Cardiac fibroblast (primary cell): Measurements from ENCODE around the gene RGS7.
A peak's percentile ranks its signal among the peaks of the same experiment; 100 is the strongest.
"Not testable (repeated sequence)": the region's sequence is repeated elsewhere in the genome, so short reads cannot be mapped to it uniquely, and the experiment has no call there.

Experiments
- DNase-seq, 2 donors: peaks; one replicate each; pipeline versions ENCODE4 v3.0.0 to v3.0.0-alpha.2; 2010; ENCODE audit warnings: low read depth in 2 of 2
- H3K4me3 ChIP-seq, 2 donors: replicated peaks in 1 of 2; 1 replicate in 1 of 2; 2 replicates in 1 of 2; pipeline ENCODE4 v1.5.1; 2011; ENCODE audit warnings: low read depth in 2 of 2, low read length in 2 of 2, mild to moderate bottlenecking in 2 of 2, moderate library complexity in 1 of 2
- CTCF ChIP-seq: IDR thresholded peaks from one replicate; pipeline ENCODE4 v1.5.1; 2011; ENCODE audit warnings: low read depth, mild to moderate bottlenecking, low read length, inconsistent platforms

Gene RGS7

GRCh38 chr1:241235256-241235897 is 121.6 kb downstream of the RGS7 start:
- no peak for TF ChIP-seq CTCF
- H3K4me3 ChIP-seq, result no peak overlapping the region
- peak in 1 of 2 donors; percentile 30 for DNase-seq

- TF ChIP-seq CTCF, result no peak
- H3K4me3 ChIP-seq, result no peak overlapping the region
Observed at GRCh38 chr1:241229711-241230110, 127.3 kb downstream of the RGS7 start.

GRCh38 chr1:241229216-241229615 is 127.8 kb downstream of the RGS7 start:
- no peak overlapping the region for H3K4me3 ChIP-seq
- peak in 1 of 2 donors; percentile 36 for DNase-seq
- TF ChIP-seq CTCF, result no peak

More at GRCh38 chr1:241229711-241230110, 127.3 kb downstream of the RGS7 start:
- DNase-seq, result no peak

- TF ChIP-seq CTCF, result no peak
- no peak for DNase-seq
- H3K4me3 ChIP-seq, result no peak overlapping the region
Observed at GRCh38 chr1:241228339-241228738, 128.7 kb downstream of the RGS7 start.

- no peak for TF ChIP-seq CTCF
- H3K4me3 ChIP-seq, result no peak overlapping the region
- DNase-seq, result no peak
Observed at GRCh38 chr1:241225741-241226140, 131.3 kb downstream of the RGS7 start.

- H3K4me3 ChIP-seq, DNase-seq: not testable (repeated sequence)
Observed at GRCh38 chr1:241224189-241224588, 132.8 kb downstream of the RGS7 start.

- DNase-seq, H3K4me3 ChIP-seq: not testable (repeated sequence)
Observed at GRCh38 chr1:241222813-241223212, 134.2 kb downstream of the RGS7 start.

- DNase-seq, result no peak
- H3K4me3 ChIP-seq, result no peak overlapping the region
- no peak for TF ChIP-seq CTCF
Observed at GRCh38 chr1:241221319-241221718, 135.7 kb downstream of the RGS7 start.

- DNase-seq, H3K4me3 ChIP-seq: not testable (repeated sequence)
Observed at GRCh38 chr1:241220913-241221312, 136.1 kb downstream of the RGS7 start.
